GM20000 (cell line): ENCODE data around the gene NCAPG2.

Source experiments
- DNase-seq: peaks from one replicate; pipeline ENCODE4 v3.0.0; 2012; ENCODE audit warnings: low spot score
- TF ChIP-seq, protein P1 (sequence below): IDR thresholded peaks from 2 replicates; pipeline ENCODE4 v1.5.1; 2012; ENCODE audit warnings: mild to moderate bottlenecking, control low read depth; ENCODE audit errors: extremely low read depth, missing control alignments

Gene NCAPG2

DNA sequence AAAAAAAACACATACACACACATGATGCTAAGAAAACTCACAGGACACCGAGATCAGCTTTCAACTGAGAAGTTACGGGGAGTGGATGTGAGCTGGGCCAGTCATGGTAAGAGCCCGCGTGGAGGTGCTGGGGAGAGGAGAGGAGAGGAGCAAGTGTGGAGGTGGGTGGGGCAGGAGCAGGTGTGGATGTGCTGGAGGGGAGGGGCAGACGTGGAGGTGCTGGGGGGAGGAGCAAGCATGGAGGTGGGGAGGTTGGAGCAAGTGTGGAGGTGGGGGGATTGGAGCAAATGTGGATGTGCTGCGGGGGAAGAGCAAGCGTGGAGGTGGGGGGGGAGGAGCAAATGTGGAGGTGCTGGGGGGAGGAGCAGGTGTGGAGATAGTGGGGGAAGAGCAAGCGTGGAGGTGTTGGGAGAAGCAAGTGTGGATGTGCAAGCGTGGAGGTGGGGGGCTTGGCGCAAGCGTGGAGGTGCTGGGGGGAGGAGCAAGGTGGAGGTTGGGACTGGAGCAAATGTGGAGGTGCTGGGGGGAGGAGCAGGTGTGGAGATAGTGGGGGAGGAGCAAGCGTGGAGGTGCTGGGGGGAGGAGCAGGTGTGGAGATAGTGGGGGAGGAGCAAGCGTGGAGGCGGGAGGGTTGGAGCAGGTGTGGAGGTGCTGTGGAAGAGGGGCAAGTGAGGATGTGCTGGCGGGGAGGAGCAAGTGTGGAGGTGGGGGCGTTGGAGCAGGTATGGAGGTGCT lies 24.5 kb upstream of the NCAPG2 start:
- TF ChIP-seq, protein P1, sequence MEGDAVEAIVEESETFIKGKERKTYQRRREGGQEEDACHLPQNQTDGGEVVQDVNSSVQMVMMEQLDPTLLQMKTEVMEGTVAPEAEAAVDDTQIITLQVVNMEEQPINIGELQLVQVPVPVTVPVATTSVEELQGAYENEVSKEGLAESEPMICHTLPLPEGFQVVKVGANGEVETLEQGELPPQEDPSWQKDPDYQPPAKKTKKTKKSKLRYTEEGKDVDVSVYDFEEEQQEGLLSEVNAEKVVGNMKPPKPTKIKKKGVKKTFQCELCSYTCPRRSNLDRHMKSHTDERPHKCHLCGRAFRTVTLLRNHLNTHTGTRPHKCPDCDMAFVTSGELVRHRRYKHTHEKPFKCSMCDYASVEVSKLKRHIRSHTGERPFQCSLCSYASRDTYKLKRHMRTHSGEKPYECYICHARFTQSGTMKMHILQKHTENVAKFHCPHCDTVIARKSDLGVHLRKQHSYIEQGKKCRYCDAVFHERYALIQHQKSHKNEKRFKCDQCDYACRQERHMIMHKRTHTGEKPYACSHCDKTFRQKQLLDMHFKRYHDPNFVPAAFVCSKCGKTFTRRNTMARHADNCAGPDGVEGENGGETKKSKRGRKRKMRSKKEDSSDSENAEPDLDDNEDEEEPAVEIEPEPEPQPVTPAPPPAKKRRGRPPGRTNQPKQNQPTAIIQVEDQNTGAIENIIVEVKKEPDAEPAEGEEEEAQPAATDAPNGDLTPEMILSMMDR, result no peak
- DNase-seq, result no peak

- TF ChIP-seq, protein P1, result no peak
- no peak for DNase-seq
Measured at GRCh38 chr7:158727690-158728089, 23.1 kb upstream of the NCAPG2 start.

DNA sequence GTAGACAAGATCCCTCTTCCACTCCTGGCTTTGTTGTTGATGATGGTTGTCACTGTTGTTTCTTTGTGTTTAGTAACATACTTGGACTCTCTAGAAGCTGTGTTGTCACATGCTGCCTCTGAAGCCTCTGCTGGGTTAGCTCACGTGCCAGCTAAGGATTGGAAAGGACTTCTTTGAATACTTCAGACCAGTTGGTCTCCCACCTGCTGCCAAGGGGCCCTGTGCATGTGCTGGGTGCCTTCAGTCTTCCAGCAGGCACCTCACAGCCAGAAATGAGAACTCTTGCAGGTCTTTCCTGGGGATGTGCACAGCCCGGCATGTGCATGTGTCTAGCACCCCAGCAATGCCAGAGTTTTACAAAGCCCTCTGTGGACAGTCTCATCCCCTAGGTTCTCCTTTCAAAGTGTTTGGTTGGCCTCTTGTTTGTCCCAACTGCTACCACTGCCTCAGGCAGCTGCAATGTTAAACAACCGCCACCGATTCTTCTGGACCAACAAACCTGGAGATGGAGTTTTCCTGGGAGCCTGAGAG lies 21.7 kb upstream of the NCAPG2 start:
- TF ChIP-seq, protein P1, result no peak
- DNase-seq, result no peak

DNA sequence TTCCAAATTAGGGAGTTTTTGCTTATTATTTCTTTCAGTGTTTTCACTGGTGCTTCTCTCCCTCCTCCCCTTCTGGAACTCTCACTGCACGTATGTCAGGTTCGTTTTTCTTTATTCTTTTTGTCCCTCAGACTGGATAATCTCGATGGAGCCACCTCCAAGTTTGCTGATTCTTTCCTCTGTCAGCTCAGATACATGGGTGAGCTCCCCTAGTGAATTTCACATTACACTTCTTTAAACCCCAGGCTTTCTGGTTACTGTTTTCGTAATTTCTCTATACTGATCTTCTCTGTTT lies 20.8 kb upstream of the NCAPG2 start:
- TF ChIP-seq, protein P1, result no peak
- DNase-seq, result no peak

GRCh38 chr7:158724658-158725505 lies 20.3 kb upstream of the NCAPG2 start:
- TF ChIP-seq, protein P1, result no peak
- no peak for DNase-seq

GRCh38 chr7:158723714-158724385 lies 19.2 kb upstream of the NCAPG2 start:
- TF ChIP-seq, protein P1, result no peak

DNA sequence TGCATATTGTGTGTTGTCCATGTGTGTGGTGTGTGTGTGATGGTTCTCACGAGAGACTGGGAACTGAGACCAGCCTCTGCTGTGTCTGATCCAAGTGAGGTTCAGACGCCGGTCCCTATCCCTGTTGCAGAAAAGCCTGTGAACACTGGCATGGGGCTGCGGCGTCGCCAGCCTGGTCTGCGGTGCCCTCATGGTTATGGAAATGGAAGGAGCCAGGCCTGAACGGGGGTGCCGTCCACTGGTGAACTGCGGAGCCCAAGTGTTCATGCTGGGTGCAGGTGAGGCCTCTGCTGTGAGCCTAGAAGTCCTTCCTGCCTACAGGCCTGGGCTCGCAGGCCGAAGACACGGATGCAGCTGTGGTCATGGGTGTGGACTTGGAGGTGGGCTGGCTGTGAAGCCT lies 18.7 kb upstream of the NCAPG2 start:
- DNase-seq, result no peak
- TF ChIP-seq, protein P1, result no peak

More at GRCh38 chr7:158723714-158724385, 19.2 kb upstream of the NCAPG2 start:
- no peak for DNase-seq
